GM19463 (cell line): ENCODE data around the gene CHST9.
"Not testable (repeated sequence)": the region's sequence is repeated elsewhere in the genome, so short reads cannot be mapped to it uniquely, and the experiment has no call there.

Source experiments
- ATAC-seq: cut with Tn5 transposase; IDR thresholded peaks from one replicate; pipeline ENCODE4 v1.9.1; 2021; ENCODE audit warnings: mild to moderate bottlenecking, moderate library complexity; ENCODE audit not compliant: unreplicated experiment

Gene CHST9, protein sequence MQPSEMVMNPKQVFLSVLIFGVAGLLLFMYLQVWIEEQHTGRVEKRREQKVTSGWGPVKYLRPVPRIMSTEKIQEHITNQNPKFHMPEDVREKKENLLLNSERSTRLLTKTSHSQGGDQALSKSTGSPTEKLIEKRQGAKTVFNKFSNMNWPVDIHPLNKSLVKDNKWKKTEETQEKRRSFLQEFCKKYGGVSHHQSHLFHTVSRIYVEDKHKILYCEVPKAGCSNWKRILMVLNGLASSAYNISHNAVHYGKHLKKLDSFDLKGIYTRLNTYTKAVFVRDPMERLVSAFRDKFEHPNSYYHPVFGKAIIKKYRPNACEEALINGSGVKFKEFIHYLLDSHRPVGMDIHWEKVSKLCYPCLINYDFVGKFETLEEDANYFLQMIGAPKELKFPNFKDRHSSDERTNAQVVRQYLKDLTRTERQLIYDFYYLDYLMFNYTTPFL

DNA sequence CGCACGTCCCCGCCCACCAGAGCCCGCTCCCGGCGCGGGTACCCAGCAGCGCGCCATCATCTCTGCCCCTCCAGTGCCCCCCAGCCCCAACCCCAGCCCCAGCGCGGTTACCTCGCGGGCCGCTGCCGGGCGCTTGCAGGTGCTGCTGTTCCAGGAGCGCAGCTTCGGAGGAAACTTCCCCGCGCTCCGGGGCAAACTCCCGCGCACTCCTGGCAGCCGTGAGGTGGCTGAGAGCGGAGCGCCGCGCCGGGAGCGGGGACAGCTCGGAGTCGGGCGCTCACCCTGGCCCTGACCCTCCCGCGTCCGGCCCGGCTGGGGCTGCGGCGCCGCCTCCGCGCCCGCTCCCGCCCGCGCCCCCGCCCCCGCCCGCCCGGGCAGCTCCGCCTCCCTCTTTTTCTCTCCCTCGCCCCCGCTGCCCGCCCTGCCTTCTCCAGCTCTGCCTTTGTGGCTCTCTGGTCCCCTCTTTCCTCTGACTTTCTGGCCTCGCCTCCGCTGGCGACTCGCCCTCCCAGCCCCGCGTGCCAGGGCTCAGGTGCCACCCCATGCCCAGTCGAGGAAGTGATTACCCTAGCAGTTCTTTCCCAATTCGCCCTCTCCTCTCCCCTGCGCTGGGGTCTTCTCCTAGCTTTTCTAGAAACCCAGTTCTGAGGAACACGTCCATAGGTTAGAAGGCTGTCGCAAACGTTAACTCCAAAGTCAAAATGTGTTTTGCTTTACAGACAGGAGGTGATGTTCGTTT, at the start of gene CHST9:
TSS of gene CHST9 (minus strand) at position 284 of the 739 bp plus-strand sequence. CDS start 42,499 bp downstream, outside the sequence.
- no peak for ATAC-seq

DNA sequence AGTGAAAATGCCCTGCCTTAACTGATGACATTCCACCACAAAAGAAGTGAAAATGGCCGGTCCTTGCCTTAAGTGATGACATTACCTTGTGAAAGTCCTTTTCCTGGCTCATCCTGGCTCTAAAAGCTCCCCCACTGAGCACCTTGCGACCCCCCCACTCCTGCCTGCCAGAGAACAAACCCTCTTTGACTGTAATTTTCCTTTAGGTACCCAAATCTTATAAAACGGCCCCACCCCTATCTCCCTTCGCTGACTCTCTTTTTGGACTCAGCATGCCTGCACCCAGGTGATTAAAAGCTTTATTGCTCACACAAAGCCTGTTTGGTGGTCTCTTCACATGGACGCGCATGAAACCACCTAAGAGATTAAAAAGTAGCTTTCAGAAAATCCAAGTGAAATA, 47.2 kb upstream of the CHST9 start:
- ATAC-seq = not testable (repeated sequence)

DNA sequence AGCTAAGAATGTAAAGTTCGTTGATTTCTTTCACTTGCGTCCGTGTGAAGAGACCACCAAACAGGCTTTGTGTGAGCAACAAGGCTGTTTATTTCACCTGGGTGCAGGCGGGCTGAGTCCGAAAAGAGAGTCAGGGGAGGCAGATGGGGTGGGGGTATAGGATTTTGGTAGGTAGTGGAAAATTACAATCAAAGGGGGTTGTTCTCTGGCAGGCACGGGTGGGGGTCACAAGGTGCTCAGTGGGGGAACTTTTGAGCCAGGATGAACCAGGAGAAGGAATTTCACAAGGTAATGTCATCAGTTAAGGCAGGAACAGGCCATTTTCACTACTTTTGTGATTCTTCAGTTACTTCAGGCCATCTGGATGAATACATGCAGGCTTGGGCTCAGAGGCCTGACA, 46.6 kb upstream of the CHST9 start:
- not testable (repeated sequence) for ATAC-seq

DNA sequence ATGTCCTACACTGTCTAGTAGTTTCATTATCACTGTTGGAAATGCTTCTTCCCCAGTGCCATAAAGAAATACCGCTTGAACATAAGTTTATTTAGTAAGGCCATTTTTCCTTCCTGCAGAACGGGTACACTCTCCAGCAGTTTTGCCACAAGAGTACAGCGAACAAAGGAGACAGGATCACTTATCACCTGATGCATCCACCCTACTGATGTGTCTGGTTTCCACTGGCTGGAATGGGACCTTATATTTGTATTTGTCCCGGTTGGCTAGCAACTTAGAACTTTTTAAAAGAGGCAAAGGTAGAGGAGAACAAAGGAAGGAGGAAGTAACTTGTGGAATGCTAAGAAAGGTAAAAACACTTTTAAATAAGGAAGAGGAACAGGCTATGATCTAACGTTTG, 46.1 kb upstream of the CHST9 start:
- not testable (repeated sequence) for ATAC-seq

DNA sequence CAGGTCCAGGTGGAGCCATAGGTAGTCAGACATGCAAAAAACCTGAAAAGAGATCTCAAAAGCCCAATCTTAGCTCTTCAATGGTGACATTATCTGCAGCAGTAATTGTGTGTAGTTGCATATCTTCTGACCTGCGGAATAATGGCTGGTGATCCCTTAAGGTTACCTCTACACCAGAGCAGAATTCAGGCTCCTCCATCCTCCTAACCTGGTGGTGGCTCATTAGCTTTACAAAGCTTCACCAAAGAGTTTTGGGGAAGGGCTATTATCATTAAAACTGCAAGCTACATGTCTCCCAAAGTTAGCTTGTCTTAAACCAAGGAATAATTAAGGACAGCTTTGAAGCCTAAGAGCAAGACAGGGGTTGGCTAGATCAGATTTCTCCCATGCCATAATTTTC, 42.6 kb upstream of the CHST9 start:
- no peak for ATAC-seq

DNA sequence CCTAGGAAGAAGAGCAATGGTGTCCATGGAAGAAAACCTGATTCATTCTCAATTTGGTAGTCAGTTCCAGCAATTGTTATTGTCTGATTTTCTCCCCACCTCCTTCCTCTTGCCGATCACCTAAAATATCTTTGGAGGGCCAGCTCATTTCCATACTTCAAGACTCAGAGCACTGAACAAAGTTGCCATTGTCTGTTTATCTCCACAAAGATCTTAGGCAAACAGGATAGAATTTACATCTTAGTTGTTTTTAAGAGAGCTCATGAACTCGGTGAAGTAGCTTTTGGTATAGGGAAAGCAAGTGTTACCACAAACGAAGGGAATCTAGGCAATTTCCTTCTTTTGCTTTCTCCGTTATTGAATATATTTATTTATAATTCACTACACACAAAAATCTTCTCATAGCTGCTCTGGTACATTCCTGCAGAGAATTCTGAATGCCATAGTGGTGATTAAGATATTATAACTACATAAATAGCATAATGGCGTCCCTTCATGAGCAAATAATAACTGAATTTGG, 41.5 kb upstream of the CHST9 start:
- ATAC-seq = no peak

DNA sequence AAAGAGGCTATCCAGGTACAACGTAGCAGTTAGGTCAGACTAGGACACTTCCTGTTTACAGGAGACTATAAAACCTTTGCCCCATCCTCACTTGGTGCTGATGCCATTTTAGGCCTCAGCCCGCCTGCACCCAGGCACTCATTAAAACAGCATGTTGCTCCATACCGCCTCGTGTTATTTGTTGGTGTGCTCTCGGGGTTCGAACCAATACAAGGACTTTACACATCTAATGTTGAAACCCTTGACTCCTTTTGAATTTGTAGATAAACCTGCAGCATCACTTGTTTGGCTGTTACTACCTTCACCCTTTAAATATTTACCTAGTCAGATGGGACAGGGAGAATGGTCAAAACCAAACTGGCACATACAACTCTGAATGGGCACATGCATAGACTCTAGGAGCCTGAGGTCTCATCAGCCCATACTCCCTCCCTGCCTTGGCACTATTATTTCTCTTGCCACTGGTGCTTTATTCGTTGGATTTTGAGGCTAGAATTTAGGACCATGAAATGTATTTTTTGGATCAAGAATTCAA, 40.9 kb upstream of the CHST9 start:
- ATAC-seq = no peak

DNA sequence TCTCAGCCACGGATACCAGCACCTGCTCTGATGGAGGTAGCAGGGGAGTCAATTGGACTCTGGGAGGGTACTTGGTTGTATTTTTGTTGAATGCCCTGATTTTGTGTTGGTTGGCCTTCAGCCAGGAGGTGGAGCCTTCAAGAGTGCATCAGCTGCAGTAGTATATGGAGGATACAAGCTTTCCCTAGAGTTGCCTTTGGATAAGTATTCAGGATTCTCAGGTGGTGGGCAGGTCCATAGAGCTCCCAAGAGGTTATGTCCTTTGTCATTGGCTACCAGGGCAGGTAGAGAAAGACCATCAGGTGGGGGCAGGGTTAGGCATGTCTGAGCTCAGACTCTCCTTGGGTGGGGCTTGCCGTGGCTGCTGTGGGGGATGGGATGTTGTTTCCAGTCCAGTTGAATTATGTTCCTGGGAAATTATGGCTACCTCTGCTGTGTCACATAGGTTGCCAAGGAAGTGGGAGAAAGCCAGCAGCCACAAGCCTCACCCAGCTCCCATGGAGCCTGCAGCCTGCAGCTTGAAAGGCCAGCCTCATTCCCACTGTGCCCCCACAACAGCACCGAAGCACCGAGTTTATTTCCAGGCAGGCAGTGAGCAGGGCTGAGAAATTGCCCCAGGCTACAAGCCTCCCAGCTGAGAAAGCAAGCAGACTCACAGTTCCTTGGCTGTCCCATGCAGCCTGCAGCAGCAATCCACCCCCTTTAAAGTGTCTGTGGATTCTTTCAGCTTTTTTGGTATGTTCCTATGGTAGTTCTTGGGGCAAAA, 38.6 kb upstream of the CHST9 start:
- ATAC-seq = no peak

DNA sequence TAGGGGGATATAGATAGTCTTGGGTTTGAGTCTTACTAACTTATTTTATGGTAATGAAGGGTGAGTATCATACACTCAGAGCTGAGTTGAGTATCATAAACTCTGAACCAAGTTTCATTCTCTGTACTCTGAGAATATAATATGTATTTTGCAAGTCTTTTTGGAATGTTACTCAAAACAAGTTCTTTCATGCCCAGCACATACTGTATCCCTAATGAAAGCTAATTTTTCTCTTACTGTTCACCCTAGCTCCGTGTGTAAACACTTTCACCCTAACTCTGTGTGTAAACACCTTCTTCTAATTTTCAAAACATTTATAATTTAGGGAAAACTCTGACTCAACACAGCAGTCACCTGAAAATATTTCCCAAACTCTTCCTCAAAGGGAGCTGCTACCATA, 29.7 kb upstream of the CHST9 start:
- no peak for ATAC-seq

DNA sequence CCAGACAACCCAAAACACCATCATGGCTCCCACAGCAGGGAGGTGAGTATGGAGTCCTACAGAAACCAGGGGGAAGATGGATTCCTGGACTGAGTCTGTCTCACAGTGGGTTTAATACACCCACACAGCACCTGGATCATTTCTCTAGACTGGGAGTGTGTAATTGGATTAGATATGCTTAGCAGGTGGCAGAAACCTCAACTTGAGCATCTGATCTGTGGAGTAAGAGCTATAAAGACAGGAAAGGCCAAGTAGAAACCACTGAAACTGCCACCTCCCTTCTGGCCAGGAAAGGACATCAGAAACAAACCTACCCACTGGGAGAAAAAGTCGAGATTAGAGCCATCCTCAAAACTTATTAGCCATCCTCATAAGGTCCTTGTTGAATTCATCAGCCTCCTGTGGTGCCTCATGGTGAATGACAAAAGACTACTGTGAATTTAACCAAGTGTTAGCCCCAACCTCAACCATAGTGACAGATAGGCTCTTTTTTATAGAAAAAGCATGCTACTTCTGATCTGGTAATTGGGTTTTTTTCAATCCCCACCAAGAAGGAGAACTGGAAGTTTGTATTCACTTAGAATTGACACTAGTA, 28.1 kb upstream of the CHST9 start:
- ATAC-seq = no peak

DNA sequence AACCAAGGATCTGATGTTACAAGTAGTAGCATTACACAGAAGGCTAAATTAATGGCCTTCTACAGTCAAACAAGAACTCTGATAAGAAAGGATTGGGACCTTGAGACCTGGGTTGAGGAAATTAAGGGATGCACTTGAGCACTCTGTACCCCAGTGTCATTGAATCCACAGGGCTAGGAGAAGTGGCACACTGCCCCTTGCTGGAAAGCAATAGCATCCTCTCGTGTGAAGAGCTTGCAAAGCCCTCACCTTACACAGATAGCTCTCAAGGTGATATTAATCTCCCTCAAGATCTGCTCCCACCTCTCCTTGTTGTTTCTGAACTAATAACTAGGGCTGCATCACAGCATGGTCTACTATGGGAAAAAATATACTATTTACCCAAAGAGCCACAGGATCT, 26.5 kb upstream of the CHST9 start:
- no peak for ATAC-seq

DNA sequence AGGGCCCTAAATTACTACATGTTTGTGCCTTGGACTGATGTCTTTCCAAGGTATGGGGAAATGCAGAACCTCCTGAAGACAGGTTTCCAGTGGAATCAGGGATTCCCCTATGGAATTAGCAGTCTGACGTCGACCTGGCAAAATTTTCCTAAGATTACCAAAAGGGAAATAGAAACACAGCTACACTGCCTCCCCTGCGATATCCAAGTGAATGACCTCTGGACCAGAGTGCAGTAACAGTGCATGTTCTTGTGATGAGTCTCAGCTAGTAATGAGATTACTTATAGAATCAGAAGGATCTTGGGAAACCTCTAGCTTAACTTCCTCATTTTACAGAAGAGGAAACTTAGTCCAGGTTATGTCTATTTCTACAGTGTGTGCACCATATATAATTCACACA, 21.3 kb upstream of the CHST9 start:
- ATAC-seq = no peak

DNA sequence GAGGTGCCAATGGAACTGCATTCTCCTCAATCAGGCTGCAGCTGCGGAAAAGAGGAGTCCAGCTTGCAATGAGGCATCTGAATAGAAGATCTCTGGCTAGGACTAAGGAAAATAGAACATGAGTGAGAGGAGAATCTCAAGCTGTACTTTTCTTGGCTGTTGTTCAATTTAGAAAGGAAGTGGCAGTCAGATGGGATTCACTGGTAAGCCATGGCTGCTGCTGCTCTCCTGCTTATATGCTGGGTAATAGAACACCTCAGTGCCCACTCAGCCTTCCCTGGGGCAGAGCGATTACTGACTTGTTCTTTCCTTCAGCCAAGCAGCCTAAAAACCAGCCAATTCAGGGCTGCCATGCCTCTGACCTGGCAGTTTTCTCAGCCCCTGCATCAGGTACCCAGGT, 17.6 kb upstream of the CHST9 start:
- ATAC-seq = no peak

DNA sequence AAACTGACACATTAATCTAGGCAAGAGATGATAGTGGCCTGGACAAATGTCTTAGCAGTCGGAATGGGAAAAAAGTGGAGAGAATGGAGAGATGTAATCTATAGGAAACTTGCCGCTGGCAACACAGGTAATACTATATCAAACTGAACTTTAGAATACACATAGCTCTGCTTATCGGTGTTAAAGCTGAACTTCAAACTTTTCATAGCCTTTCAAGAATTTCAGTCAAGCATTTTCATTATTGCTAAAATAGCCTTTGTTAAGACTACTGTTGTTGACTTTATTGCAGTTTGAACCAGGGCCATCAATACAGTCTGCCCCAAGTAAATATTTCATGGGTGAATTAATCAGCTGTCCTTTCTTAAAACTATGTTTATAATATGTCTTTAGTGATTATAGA, 12.9 kb upstream of the CHST9 start:
- no peak for ATAC-seq

DNA sequence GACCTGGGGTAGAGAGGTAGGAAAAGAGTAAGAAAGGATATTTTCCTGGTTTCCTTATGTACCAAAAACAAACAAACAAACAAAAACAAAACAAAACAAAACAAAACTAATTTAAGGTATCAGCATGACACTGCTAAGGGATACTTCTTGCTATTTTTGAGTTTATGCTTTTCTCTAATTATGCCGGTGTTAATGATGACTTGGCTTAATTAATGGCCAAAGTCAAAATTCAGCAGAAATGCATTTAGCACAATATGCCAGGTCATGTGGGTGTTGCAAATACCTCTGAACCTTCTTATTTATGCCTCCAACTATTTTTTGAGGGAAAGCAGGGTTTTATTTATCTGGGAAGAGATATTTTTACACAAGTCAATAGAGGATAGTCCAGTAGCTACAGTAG, 3.2 kb upstream of the CHST9 start:
- no peak for ATAC-seq

DNA sequence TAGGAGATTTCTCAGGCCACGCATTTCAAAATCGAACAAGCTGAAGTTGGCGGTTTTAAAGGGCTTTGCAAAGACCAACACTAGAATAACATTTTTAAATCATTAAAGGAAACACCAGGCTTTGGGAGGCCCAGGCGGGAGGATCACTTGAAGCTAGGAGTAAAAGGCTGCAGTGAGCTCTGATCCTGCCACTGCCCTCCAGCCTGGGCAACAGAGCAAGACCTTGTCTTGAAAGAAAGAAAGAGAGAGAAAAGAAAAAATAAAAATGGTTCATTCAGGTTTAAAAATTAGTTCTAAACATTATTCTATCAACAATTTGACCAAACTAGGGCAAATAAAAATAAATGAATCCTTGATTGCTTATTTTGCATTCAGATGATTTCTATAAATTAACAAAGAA, 789 bp upstream of the CHST9 start:
- ATAC-seq = no peak

DNA sequence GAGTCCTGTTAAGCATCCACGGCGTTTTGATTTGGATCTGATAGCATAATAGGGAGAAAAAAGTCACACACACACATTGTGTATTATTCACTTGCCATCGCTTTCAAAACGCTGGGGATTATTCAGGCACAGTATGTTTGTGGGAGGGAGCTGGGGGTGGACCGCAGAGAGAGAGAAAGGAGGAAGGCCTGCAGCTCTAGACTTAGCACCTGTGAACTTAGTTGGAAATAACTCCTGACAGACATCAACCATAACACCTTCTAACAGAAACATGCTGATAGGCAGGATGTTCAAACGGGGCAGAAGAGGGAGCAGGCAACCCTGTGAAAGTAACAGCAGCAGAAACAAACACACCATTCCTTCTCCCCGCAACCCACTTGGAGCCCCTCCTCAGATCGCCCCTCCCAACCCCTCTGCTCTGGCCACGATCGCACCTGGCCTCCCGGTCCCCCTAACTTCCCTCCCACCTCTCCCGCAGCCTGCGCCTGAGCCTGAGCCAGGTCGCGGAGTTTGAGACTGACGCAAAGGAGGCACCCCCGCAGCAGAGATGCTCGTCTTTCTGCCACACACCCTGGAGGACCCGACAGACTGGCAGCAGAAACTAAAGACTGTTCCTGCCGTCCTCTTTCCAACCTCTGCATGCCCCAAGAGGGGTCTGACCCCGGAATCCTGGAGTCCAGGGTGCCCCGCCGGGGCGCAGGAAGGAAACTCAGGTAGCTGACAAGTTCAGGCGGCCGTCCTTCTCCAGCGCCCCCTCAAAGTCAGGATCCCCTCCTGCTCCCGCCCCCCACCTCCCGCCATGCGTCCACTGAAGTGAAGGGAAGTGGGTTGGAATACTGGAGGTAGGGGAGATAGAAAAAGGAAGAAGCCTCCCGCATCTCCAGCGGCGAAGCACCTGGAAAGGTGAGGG, 738 bp downstream of the CHST9 start:
- no peak for ATAC-seq

DNA sequence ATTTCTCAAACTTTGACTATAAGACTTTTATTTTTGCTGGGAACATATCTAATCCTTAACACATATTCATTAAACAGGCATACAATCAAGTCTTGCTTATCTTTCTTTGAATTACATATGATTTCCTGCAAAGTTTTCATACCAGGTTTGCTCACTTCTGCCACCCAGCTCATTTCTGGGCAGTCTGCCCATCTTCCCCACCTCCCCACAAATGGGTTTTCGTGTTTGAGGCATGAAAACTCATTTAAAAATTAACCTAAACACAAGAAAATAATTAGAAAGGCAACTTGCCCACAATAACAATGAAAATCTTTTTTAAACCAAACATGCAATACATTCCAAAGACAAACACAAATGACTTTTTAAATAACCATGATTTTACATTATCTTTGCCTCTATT, 3.4 kb downstream of the CHST9 start:
- no peak for ATAC-seq

DNA sequence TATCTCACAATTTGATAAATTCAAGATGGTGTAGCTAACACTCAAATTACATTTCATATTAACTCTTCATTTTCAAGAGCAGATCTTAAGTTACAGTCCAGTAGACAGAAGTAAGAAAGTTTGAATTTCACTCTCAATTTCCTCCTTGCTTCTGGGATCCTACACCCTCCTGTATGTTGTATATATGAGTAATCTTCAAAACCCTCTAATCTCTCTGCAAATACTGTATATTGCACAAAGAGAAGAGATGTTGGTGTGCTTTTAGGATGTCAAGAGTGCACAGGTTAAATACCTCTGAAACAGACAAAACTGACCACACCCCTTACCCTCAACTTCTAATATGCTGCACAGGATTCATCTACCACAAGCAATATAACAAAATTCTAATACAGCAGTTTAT, 6.7 kb downstream of the CHST9 start:
- ATAC-seq = no peak

DNA sequence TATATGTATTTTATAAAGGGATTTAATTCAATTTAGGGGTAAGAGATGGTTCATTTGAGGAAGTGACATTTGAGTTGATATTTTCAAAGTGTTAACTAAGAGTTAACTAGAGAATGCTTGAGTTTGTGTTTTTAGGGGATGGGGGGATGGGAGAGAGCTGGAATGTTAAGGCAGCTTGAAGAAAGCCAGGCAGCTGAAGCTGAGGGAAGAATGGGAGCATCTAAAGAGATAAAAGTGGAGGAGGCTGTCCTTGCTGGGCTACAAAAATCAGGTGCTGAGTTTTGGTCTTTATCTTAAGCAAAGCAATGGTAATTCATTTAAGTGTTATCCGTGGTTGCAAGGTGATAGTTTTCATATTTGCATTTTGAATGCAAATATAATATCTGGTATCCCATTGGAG, 9.2 kb downstream of the CHST9 start:
- no peak for ATAC-seq
